Amniotic stem cell (primary cell): ENCODE measurements around the gene PDGFA.

ENCODE experiments used
- DNase-seq: peaks from one replicate; lab custom pipeline; 2025; lab: John Stamatoyannopoulos, UW

Gene PDGFA

DNA sequence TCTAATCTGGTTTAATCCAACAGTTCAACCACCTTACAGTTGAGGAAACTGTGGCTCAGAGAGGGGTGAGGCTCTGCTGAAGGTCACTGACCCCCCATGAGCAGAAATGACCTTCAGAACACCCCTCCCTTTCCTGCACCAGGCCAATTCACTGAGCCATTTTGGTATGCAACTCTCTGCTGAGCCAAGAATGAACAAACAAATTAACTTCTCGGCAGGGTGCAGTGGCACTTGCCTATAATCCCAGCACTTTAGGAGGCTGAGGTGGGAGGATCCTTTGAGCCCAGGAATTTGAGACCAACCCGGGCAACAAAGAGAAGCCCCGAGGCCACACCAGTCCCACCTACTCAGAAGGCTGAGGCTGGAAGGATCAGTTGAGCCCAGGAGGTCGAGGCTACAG is 29.8 kb downstream of the PDGFA start:
- no peak for DNase-seq

GRCh38 chr7:486216-486743 is 33.4 kb downstream of the PDGFA start:
- no peak for DNase-seq

- no peak for DNase-seq
These were observed 34.2 kb downstream of the PDGFA start for GRCh38 chr7:485188-486081.

GRCh38 chr7:484356-485101 is 35.1 kb downstream of the PDGFA start:
- no peak for DNase-seq

GRCh38 chr7:483656-484355 is 35.8 kb downstream of the PDGFA start:
- no peak for DNase-seq

GRCh38 chr7:482521-483083 is 37.0 kb downstream of the PDGFA start:
- no peak for DNase-seq

DNA sequence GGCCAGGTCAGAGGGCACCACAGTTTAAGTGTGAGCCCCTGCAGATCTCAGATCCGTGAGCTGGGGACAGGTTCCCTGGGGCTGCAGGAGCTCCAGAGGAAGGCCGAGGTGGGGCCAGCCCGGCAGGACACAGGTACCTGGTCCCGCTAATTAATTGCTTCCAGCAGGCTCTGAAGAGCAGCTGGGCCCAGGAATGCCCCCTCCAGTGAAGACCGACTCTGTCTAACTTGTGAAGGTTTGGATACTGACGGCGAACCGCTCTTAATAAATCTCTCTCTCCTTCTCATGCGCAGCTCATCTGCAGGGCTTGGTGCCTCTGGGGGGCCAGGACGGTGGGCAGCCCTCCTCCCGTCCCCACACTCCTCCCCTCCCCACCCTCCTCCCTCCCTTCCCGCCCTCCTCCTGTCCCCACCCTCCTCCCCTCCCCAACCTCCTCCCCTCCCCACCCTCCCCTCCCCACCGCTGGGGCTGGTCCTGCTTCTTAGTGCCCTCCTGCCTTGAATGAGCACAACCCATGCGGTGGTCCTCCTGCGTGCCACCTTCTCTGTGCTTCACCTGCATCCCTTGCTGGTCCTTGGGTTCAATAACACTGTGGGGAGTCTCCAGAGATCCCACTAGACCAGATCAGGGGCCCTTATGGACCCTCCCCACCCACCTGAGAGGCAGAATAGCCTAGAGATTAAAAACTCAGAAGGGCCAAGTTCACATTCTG is 38.3 kb downstream of the PDGFA start:
- DNase-seq: no peak

- DNase-seq: no peak
These were observed 39.0 kb downstream of the PDGFA start for GRCh38 chr7:480531-481218.

GRCh38 chr7:479948-480499 is 39.6 kb downstream of the PDGFA start:
- no peak for DNase-seq

GRCh38 chr7:479115-479947 is 40.3 kb downstream of the PDGFA start:
- no peak for DNase-seq

DNA sequence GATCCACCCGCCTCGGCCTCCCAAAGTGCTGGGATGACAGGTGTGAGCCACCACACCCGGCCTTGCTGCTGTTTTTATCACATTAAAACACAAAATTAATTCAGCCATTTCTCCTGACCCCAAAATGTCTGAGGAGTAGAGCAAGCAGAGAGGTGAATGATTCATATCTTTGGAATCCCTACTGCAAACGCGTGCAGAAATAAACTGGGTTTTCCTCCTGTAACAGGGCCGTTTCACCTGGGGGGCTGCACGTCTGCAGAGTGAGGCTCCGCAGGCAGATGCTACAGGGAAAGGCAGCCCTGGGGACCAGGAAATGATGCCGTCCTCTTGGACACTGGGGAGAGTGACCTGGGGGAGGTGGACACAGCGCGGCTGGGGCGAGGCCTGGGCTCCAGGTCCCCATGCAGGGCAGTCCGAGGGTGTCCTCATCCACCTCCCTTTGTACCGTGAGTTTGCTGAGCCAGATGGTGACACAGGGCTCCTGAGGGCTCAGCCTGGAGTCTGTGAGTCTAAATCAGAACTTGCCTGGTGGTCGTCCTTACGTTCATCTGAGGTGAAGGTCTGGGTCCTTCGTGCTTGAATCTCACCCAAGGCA is 41.9 kb downstream of the PDGFA start:
- no peak for DNase-seq

DNA sequence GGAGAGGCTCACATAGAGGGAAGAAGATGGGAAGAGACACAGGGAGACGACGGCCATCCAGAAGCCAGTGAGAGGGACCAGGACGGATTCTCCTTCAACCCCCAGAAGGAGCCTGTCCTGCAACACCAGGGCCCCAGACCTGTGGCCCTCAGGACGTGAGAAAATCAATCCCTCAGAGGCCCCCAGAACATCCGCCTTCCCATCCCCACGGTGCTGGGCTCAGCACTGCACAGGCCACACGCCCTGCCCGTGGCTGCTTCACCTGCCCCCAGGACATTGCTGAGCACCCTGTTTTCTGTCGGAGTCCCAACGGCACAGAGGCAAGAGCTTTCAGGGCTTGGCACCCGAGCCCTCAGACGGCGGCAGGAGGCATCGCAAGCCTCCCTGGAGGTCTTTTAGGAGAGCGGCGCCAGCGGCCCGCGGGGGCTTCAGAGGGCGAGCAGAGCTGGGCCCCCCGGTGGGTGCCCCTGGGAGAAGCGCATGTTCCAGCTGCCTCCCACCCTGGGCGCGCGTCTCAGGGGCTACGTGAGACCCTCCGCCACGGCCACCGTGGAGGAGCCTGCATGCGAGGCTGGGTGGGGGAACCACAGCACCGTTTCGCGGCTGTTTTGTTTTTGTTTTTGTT is 42.8 kb downstream of the PDGFA start:
- DNase-seq: no peak

DNA sequence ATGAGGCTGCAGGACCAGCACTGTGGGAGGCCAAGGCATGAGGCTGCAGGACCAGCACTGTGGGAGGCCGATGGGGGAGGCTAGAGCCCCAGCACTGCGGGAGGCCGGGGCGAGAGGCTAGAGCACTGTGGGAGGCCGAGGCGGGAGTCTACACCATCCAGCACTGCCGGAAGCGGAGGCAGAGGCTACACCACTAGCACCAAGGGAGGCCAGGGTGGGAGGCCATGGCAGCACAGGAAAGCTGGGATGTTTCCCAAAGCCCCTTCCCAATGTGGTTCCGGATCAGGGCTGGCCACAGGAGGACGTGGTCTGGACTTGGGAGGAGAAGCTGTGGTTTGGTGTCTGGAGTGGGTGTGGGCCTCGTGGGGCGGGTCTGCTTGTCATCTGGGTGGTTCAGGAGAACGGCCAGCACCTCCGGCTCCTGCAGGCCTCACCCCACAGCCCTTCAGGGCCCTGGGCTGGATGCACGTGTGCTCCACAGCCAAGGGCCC is 43.6 kb downstream of the PDGFA start:
- no peak for DNase-seq

DNA sequence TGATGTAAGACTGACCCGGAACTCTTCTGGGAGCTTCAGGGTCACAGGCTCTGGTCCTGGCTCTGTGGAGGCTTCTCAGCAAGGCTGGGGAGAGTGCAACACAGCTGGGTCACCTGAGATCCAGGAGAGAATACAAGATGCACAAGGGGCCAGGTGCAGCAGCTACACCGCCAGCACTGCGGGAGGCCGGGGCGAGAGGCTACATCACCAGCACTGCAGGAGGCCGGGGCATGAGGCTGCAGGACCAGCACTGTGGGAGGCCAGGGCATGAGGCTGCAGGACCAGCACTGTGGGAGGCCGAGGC is 44.3 kb downstream of the PDGFA start:
- DNase-seq: no peak

GRCh38 chr7:474605-475424 is 44.8 kb downstream of the PDGFA start:
- DNase-seq: no peak

- DNase-seq: no peak
These were observed 45.6 kb downstream of the PDGFA start for GRCh38 chr7:473870-474604.

DNA sequence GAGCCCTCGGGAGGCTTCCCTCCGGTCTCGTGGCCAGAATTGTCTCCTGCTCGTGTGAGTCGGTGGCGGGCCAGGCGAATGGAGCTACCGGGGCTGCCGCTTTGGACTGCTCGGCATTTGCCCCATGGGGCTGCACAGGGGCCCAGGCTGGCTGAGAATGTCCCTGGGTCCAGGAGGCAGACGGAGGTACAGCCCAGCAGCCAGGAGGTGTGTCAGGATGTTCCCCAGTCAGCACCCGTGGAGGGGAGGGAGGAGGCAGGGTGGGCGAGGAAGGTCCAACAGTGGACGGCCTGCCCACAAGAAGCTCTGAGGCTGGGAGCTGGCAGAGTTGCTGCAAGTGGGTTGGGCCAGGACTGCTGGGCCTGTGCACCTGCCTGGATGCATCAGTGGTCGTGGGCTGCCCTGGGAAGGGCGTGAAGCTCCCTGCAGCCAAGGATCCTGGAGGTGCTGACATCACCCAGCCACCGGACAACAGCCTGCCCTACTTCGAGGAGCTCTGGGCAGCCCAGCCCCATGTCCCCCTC is 46.4 kb downstream of the PDGFA start:
- no peak for DNase-seq
